NT2/D1 (cell line): Measurements from ENCODE around the gene TAF11L2.
"Not testable (repeated sequence)": the region's sequence is repeated elsewhere in the genome, so short reads cannot be mapped to it uniquely, and the experiment has no call there.

Source experiments
- SUZ12 ChIP-seq: IDR thresholded peaks from 2 replicates; pipeline ENCODE4 v1.6.1; 2011; ENCODE audit not compliant: insufficient read length, insufficient read depth; ENCODE audit errors: extremely low read depth
- YY1 ChIP-seq: IDR thresholded peaks from 2 replicates; pipeline ENCODE4 v1.6.1; 2011; ENCODE audit not compliant: insufficient read length, insufficient read depth
- ZNF274 ChIP-seq: IDR thresholded peaks from 2 replicates; pipeline ENCODE4 v1.6.1; 2011; ENCODE audit warnings: mild to moderate bottlenecking, low read depth, low read length

GRCh38 chr5:17518067-17518466 lies 20.0 kb downstream of the TAF11L2 start, which contains the start of gene TAF11L3:
- TF ChIP-seq ZNF274, SUZ12, YY1: not testable (repeated sequence)
